GM12801 (cell line): ENCODE data around the gene IDS.
"Not testable (repeated sequence)": the region's sequence is repeated elsewhere in the genome, so short reads cannot be mapped to it uniquely, and the experiment has no call there.

Experiments used
- CTCF ChIP-seq: IDR thresholded peaks from one replicate; pipeline ENCODE4 v1.5.1; 2011; ENCODE audit warnings: control low read depth; ENCODE audit not compliant: insufficient read length; ENCODE audit errors: extremely low read depth

IDS gene

GRCh38 chrX:149504915-149505651 is at the start of gene IDS:
Gene IDS (minus strand): TSS chrX:149505306. CDS start chrX:149505137, 169 bp downstream.
- no peak for TF ChIP-seq CTCF

GRCh38 chrX:149549701-149550100 is 44.6 kb upstream of the IDS start, which contains the start of gene HSFX3:
Gene HSFX3 (minus strand): TSS chrX:149549924. CDS start chrX:149549852, 72 bp downstream.
- not testable (repeated sequence) for TF ChIP-seq CTCF

GRCh38 chrX:149541521-149542047 is 36.5 kb upstream of the IDS start:
- no peak for TF ChIP-seq CTCF

DNA sequence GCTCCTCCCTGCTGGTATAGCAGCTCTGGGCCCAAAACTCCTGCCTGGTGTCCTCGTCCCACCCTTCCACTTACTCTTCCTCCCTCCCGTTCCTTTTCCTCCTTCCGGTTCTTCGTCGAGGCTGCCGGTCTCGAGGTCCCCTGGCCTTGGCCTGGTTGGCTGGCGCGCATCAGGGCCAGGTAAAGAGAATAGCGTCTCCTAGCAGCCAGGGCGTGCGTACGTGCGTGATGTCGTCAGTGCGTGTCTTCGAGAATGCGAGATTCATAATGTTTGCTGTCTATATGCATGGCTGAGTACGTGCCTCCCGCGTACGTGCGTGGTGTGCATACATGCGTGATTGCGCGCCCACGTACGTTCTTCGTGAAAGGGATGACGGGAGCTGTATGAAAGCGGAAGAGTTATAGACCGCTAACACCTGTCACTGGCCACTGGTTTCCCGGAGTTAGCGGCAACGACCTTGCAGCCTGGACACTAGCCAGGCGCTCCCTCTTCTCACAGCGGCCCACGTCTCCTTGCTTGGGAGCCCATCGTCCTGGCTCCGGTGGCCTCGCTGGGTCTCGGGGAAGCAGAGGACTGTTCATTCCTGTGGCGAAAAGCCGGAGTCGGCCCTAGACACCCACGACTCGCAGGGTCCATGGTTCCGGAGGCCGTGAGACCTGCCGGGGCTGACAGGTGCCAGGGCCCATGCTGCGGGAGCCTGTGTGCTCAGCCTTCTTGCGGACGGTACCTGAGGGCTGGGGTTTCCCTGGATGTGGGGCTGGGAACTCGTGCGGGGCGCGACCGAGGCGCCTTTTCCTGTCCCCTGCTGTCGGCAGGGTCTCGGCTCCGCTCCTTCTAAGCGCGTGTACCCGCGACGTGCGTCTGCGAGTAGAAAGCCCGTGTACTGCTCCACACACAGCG is 35.8 kb upstream of the IDS start, which contains the start of gene EOLA1:
EOLA1 (plus strand) TSS at position 392 of the 900 bp plus-strand sequence. CDS start 4,619 bp downstream, outside the sequence.
- no peak for TF ChIP-seq CTCF

DNA sequence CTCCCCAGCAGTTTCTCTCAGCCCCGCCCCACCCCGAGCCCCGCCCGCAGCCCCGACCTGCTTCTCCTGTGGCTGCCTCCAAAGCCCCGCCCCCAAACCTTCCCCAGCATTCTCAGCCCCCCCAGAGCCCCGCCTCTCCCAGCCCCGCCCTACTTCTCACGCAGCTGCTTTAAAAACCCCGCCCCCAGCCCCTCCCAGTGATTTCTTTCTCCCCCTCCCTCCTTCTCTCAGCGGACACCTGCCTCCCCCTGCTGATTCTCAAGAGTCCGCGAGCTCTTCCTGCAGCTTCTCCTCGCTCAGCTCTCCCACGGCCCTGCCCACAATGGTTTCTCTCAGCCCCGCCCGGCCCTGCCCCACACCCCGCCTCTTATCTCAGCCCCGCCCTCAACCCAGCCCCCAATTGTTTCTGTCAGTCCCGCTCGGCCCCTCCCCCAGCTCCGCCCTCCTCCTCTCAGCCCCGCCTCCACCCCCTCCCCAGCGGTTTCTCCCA is 35.1 kb upstream of the IDS start:
- no peak for TF ChIP-seq CTCF

- no peak for TF ChIP-seq CTCF
Observed at GRCh38 chrX:149539283-149540130, 34.4 kb upstream of the IDS start.
